ENCODE data around the gene ANKFN1. TPM values are rescaled to one million over a fixed set of nuclear protein-coding genes. Genes with fewer than 3 reads are reported as not detected.

ANKFN1 gene
- total RNA-seq, 4 donors from 2014 or later: 0.40 TPM; not detected in 3

DNA sequence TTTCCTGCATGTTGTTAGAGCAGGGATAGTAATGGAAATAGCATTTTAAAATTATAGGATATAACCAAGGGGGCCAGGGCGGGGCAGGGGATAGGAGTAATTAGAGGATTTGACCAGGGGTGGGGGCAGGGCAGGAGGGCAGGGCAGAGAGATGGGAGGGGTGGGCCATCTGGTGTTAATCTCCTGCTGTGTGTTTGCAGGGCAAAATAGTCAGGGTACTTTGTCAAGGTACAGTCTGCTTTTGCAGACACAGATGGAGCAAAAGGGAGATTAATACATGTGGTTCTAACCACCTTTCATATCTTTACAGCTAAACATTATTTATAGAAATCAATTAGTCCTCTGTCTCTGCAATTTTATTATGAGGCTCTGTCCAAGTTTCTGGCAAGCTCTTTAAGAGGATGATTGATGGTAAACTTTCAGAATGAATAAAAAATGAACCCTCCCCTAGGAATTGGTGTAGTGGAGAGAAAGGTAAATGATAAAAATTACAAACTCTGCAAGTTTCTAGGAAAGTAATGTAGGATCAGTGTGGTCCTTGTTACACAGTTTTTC is 6.6 kb downstream of the ANKFN1 start:
- intact Hi-C loops (cut with DNase I): loop anchor here (10.0 kb wide), 1 partner anchor 535 kb away; no protein-coding TSS in a partner anchor
- Histone ChIP-seq H3K36me3 (no peaks in the 10 kb centered on the region), H3K9me3 (no peaks in the 10 kb centered on the region), H3K27ac (replicated peaks in 1 of 4) (no peak overlapping the region), H3K27me3 (no peaks in the 10 kb centered on the region), H3K4me1 (peaks cover 0 to 22% (median 13%) of the 10 kb centered on the region in 4 donors), H3K4me3 (no peak overlapping the region)
- 52% methylated on average over 1 of the region's 1 CpG for WGBS
- no peak for TF ChIP-seq POLR2AphosphoS5 (IDR thresholded peaks at IDR 0.05)
- no peak for TF ChIP-seq POLR2A (IDR thresholded peaks at IDR 0.05; ENCODE audit: low read depth)
- TF ChIP-seq, protein P1, sequence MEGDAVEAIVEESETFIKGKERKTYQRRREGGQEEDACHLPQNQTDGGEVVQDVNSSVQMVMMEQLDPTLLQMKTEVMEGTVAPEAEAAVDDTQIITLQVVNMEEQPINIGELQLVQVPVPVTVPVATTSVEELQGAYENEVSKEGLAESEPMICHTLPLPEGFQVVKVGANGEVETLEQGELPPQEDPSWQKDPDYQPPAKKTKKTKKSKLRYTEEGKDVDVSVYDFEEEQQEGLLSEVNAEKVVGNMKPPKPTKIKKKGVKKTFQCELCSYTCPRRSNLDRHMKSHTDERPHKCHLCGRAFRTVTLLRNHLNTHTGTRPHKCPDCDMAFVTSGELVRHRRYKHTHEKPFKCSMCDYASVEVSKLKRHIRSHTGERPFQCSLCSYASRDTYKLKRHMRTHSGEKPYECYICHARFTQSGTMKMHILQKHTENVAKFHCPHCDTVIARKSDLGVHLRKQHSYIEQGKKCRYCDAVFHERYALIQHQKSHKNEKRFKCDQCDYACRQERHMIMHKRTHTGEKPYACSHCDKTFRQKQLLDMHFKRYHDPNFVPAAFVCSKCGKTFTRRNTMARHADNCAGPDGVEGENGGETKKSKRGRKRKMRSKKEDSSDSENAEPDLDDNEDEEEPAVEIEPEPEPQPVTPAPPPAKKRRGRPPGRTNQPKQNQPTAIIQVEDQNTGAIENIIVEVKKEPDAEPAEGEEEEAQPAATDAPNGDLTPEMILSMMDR (IDR thresholded peaks at IDR 0.05): no peak
- TF ChIP-seq EP300 (IDR thresholded peaks at IDR 0.05): no peak
- no peak for DNase-seq (ENCODE audit: extremely low spot score)

DNA sequence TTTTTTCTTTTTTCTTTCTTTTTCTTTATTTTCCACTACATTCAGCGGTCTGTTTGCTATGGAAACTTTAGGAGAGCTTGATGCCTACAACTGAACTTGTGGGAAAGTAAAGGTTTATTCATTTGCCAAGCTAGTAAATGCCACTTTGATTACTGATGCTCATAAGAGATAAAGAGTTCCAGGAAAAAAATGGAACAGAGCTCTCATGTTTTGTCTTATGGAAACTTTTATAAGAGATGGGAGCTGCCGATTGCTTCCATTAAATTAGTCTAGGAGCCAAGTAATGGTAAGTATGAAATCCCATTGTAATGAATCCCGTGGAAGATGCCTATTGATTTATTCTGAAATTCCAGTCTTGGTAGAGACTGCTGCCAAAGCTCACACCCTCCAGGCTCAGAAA is 7.1 kb downstream of the ANKFN1 start:
- Histone ChIP-seq H3K4me3 (no peak overlapping the region), H3K27ac (replicated peaks in 1 of 4) (no peak overlapping the region), H3K36me3 (no peaks in the 10 kb centered on the region), H3K9me3 (no peaks in the 10 kb centered on the region), H3K27me3 (no peaks in the 10 kb centered on the region), H3K4me1 (peaks cover 0 to 22% (median 13%) of the 10 kb centered on the region in 4 donors)
- TF ChIP-seq, protein P1 (IDR thresholded peaks at IDR 0.05): no peak
- no peak for TF ChIP-seq EP300 (IDR thresholded peaks at IDR 0.05)
- no peak for TF ChIP-seq POLR2A (IDR thresholded peaks at IDR 0.05; ENCODE audit: low read depth)
- TF ChIP-seq POLR2AphosphoS5 (IDR thresholded peaks at IDR 0.05): no peak
- intact Hi-C loops (cut with DNase I): no loop called here
- DNase-seq (ENCODE audit: extremely low spot score): no peak
- WGBS: 76% methylated on average over 3 of the region's 3 CpGs

- Histone ChIP-seq H3K4me3 (no peak overlapping the region), H3K27me3 (no peaks in the 10 kb centered on the region), H3K4me1 (peaks cover 0 to 11% (median 6%) of the 10 kb centered on the region in 4 donors), H3K9me3 (no peaks in the 10 kb centered on the region), H3K27ac (replicated peaks in 1 of 4) (no peak overlapping the region), H3K36me3 (no peaks in the 10 kb centered on the region)
- DNase-seq (ENCODE audit: extremely low spot score): no peak
- WGBS: 88% methylated on average over 8 of the region's 8 CpGs
- intact Hi-C loops (cut with DNase I): no loop called here
- TF ChIP-seq EP300 (IDR thresholded peaks at IDR 0.05) (no peak), POLR2AphosphoS5 (IDR thresholded peaks at IDR 0.05) (no peak), POLR2A (IDR thresholded peaks at IDR 0.05; ENCODE audit: low read depth) (no peak)
- TF ChIP-seq, protein P1 (IDR thresholded peaks at IDR 0.05): no peak
These were observed 11.9 kb downstream of the ANKFN1 start for GRCh38 chr17:56165072-56165641.

- no peak overlapping the region for H3K27ac ChIP-seq (replicated peaks in 1 of 4)
- no peaks in the 10 kb centered on the region for H3K9me3 ChIP-seq
- no peak overlapping the region for H3K4me3 ChIP-seq
- TF ChIP-seq, protein P1 (IDR thresholded peaks at IDR 0.05): no peak
- no peak for TF ChIP-seq POLR2AphosphoS5 (IDR thresholded peaks at IDR 0.05)
- TF ChIP-seq POLR2A (IDR thresholded peaks at IDR 0.05; ENCODE audit: low read depth): no peak
- no peak for TF ChIP-seq EP300 (IDR thresholded peaks at IDR 0.05)
- intact Hi-C loops (cut with DNase I): no loop called here
- H3K27me3 ChIP-seq: no peaks in the 10 kb centered on the region
- 78% methylated on average over 2 of the region's 2 CpGs for WGBS
- no peaks in the 10 kb centered on the region for H3K36me3 ChIP-seq
- peaks cover 0 to 27% (median 11%) of the 10 kb centered on the region in 4 donors for H3K4me1 ChIP-seq
- no peak for DNase-seq (ENCODE audit: extremely low spot score)
These were observed 14.2 kb downstream of the ANKFN1 start for GRCh38 chr17:56167491-56167890.
